Fibroblast of lung (primary cell): ENCODE data around the gene GJE1. TPM values are rescaled to one million over a fixed set of nuclear protein-coding genes. Genes with fewer than 3 reads are reported as not detected.

Experiments
- DNase-seq, 2 donors: peaks; one replicate each; pipeline versions ENCODE4 v3.0.0 to v3.0.0-alpha.2; 2010; ENCODE audit warnings: low read depth in 2 of 2
- H2AFZ ChIP-seq: 2 replicates; pipeline ENCODE4 v1.5.1; 2012; ENCODE audit warnings: low read length, control low read depth, inconsistent platforms
- H3K27ac ChIP-seq: 2 replicates; pipeline ENCODE4 v1.5.1; 2011; ENCODE audit warnings: low read length, control low read depth; ENCODE audit not compliant: insufficient read depth
- H3K27me3 ChIP-seq: 2 replicates; pipeline ENCODE4 v1.5.1; 2011; ENCODE audit warnings: mild to moderate bottlenecking, low read length; ENCODE audit not compliant: control insufficient read depth, insufficient read depth
- H3K36me3 ChIP-seq: 2 replicates; pipeline ENCODE4 v1.5.1; 2011; ENCODE audit warnings: low read length; ENCODE audit not compliant: control insufficient read depth, insufficient read depth
- H3K4me1 ChIP-seq: 2 replicates; pipeline ENCODE4 v1.5.1; 2011; ENCODE audit warnings: low read length; ENCODE audit not compliant: control insufficient read depth, insufficient read depth; ENCODE audit errors: extremely low read depth
- H3K4me2 ChIP-seq: 2 replicates; pipeline ENCODE4 v1.5.1; 2011; ENCODE audit warnings: low read length, control low read depth; ENCODE audit not compliant: insufficient read depth; ENCODE audit errors: extremely low read depth
- H3K4me3 ChIP-seq, 4 experiments: fragments of 200-600 bp in 1 of 4; sonication (generic) in 1 of 4; replicated peaks in 1 of 4; 2 replicates each; pipeline ENCODE4 v1.5.1; 2011 to 2016; ENCODE audit warnings: low read length in 4 of 4, low read depth in 3 of 4, mild to moderate bottlenecking in 3 of 4, control low read depth in 2 of 4, inconsistent platforms in 1 of 4, mixed read lengths in 1 of 4; ENCODE audit not compliant: insufficient read depth in 1 of 4; ENCODE audit errors: control extremely low read depth in 1 of 4
- H3K79me2 ChIP-seq: 2 replicates; pipeline ENCODE4 v1.5.1; 2012; ENCODE audit warnings: mild to moderate bottlenecking, low read length, inconsistent platforms; ENCODE audit not compliant: control insufficient read depth, insufficient read depth
- H3K9ac ChIP-seq: 2 replicates; pipeline ENCODE4 v1.5.1; 2011; ENCODE audit warnings: mild to moderate bottlenecking, low read length, control low read depth; ENCODE audit not compliant: insufficient read depth
- H3K9me3 ChIP-seq: 2 replicates; pipeline ENCODE4 v1.5.1; 2012; ENCODE audit warnings: low read depth, low read length; ENCODE audit not compliant: control insufficient read depth, insufficient read depth
- H4K20me1 ChIP-seq: 2 replicates; pipeline ENCODE4 v1.5.1; 2011; ENCODE audit warnings: low read length; ENCODE audit not compliant: control insufficient read depth, insufficient read depth; ENCODE audit errors: extremely low read depth
- CTCF ChIP-seq, 2 donors: IDR thresholded peaks in 1 of 2; conservative IDR thresholded peaks in 1 of 2; 1 replicate in 1 of 2; 2 replicates in 1 of 2; pipeline ENCODE4 v1.5.1; 2011 to 2012; ENCODE audit warnings: low read length in 2 of 2, control low read depth in 1 of 2, inconsistent platforms in 1 of 2, low read depth in 1 of 2, mild to moderate bottlenecking in 1 of 2
- EZH2 ChIP-seq: IDR thresholded peaks from 2 replicates; pipeline ENCODE4 v1.5.1; 2012; ENCODE audit warnings: low read length, control low read depth, mild to moderate bottlenecking; ENCODE audit errors: missing control alignments
- polyA plus RNA-seq, 2 donors: library from polyadenylated mRNA; depleted of rRNA in 1 of 2; stranded (reverse) in 1 of 2; unstranded in 1 of 2; fragments of >200 nt; gene quantifications; 2 replicates each; pipeline ENCODE4 v1.2.1, GENCODE V29; 2011 to 2012; ENCODE audit warnings: missing spikeins in 1 of 2
- total RNA-seq: library from RNA; depleted of rRNA; stranded (reverse); fragments of >200 nt; gene quantifications from 2 replicates; pipeline ENCODE4 v1.2.1, GENCODE V29; 2014

The GJE1 gene
- total and polyA plus RNA-seq, 2 donors (not counting 1 experiment from before 2014, with no cell fraction given): not detected

- peaks cover 29% of the 10 kb centered on the region for H3K79me2 ChIP-seq
- H3K27me3 ChIP-seq: no peaks in the 10 kb centered on the region
- no peak overlapping the region for H3K9ac ChIP-seq
- no peaks in the 10 kb centered on the region for H4K20me1 ChIP-seq
- no peak overlapping the region for H3K4me2 ChIP-seq
- no peak overlapping the region for H2AFZ ChIP-seq
- DNase-seq: no peak
- H3K4me3 ChIP-seq: no peak overlapping the region
- no peak overlapping the region for H3K27ac ChIP-seq
- no peaks in the 10 kb centered on the region for H3K4me1 ChIP-seq
- TF ChIP-seq EZH2: no peak
- no peak for TF ChIP-seq CTCF (conservative IDR thresholded peaks at IDR 0.05 in 1 of 2, IDR thresholded peaks at IDR 0.05 in 1 of 2; ENCODE audit: low read depth in 1 of 2, low read length in 2 of 2)
- H3K9me3 ChIP-seq: no peaks in the 10 kb centered on the region
- peaks cover 3% of the 10 kb centered on the region for H3K36me3 ChIP-seq
Measured at GRCh38 chr6:142167486-142167885, 34.8 kb downstream of the GJE1 start.

GRCh38 chr6:142171351-142171750 lies 38.6 kb downstream of the GJE1 start:
- no peak overlapping the region for H3K4me2 ChIP-seq
- H3K27ac ChIP-seq: no peak overlapping the region
- H4K20me1 ChIP-seq: no peaks in the 10 kb centered on the region
- H3K36me3 ChIP-seq: peaks cover 5% of the 10 kb centered on the region
- H2AFZ ChIP-seq: no peak overlapping the region
- no peaks in the 10 kb centered on the region for H3K4me1 ChIP-seq
- H3K27me3 ChIP-seq: no peaks in the 10 kb centered on the region
- no peaks in the 10 kb centered on the region for H3K79me2 ChIP-seq
- DNase-seq: no peak
- no peaks in the 10 kb centered on the region for H3K9me3 ChIP-seq
- H3K9ac ChIP-seq: no peak overlapping the region
- no peak overlapping the region for H3K4me3 ChIP-seq
- TF ChIP-seq CTCF (conservative IDR thresholded peaks at IDR 0.05 in 1 of 2, IDR thresholded peaks at IDR 0.05 in 1 of 2; ENCODE audit: low read depth in 1 of 2, low read length in 2 of 2) (no peak), EZH2 (no peak)

- H4K20me1 ChIP-seq: no peaks in the 10 kb centered on the region
- no peak overlapping the region for H3K4me3 ChIP-seq
- TF ChIP-seq EZH2: no peak
- TF ChIP-seq CTCF (conservative IDR thresholded peaks at IDR 0.05 in 1 of 2, IDR thresholded peaks at IDR 0.05 in 1 of 2; ENCODE audit: low read depth in 1 of 2, low read length in 2 of 2): no peak
- no peak overlapping the region for H3K4me2 ChIP-seq
- no peak overlapping the region for H3K9ac ChIP-seq
- no peaks in the 10 kb centered on the region for H3K79me2 ChIP-seq
- no peak for DNase-seq
- no peak overlapping the region for H3K27ac ChIP-seq
- no peaks in the 10 kb centered on the region for H3K27me3 ChIP-seq
- H3K9me3 ChIP-seq: no peaks in the 10 kb centered on the region
- H3K36me3 ChIP-seq: peaks cover 6% of the 10 kb centered on the region
- no peak overlapping the region for H2AFZ ChIP-seq
- no peaks in the 10 kb centered on the region for H3K4me1 ChIP-seq
Measured at GRCh38 chr6:142172758-142173157, 40.0 kb downstream of the GJE1 start.
